NCI-H128 (cell line): ENCODE data around the gene UHMK1.
"Not testable (repeated sequence)": the region's sequence is repeated elsewhere in the genome, so short reads cannot be mapped to it uniquely, and the experiment has no call there.

ENCODE experiments used
- DNase-seq: peaks from one replicate; lab custom pipeline; 2025; ENCODE audit not compliant: unreplicated experiment; lab: John Stamatoyannopoulos, UW

The UHMK1 gene

GRCh38 chr1:162565460-162565859 is 67.8 kb downstream of the UHMK1 start:
- no peak for DNase-seq

GRCh38 chr1:162566870-162567269 is 69.3 kb downstream of the UHMK1 start:
- DNase-seq = no peak

GRCh38 chr1:162568802-162569201 is 71.2 kb downstream of the UHMK1 start:
- DNase-seq = no peak

GRCh38 chr1:162570718-162571117 is 73.1 kb downstream of the UHMK1 start:
- DNase-seq = no peak

- DNase-seq = not testable (repeated sequence)
These were observed 73.5 kb downstream of the UHMK1 start for GRCh38 chr1:162571121-162571520.

- DNase-seq = no peak
These were observed 74.1 kb downstream of the UHMK1 start for GRCh38 chr1:162571696-162572095.

GRCh38 chr1:162573136-162573535 is 75.5 kb downstream of the UHMK1 start:
- no peak for DNase-seq

- DNase-seq = no peak
These were observed 80.6 kb downstream of the UHMK1 start for GRCh38 chr1:162578071-162578700.

- no peak for DNase-seq
These were observed 81.3 kb downstream of the UHMK1 start for GRCh38 chr1:162578936-162579335.
